ENCODE data around the gene ZDHHC7.

- TF ChIP-seq CTCF (conservative IDR thresholded peaks at IDR 0.05 in 1 of 2, IDR thresholded peaks at IDR 0.05 in 1 of 2; ENCODE audit: low read depth in 1 of 2, low read length in 2 of 2) (no peak), EZH2 (IDR thresholded peaks at IDR 0.05; ENCODE audit: low read length, missing control alignments) (no peak)
These were observed 85.5 kb downstream of the ZDHHC7 start for GRCh38 chr16:84925773-84926372.
